ENCODE results near the gene FAM168A.

The FAM168A gene

DNA sequence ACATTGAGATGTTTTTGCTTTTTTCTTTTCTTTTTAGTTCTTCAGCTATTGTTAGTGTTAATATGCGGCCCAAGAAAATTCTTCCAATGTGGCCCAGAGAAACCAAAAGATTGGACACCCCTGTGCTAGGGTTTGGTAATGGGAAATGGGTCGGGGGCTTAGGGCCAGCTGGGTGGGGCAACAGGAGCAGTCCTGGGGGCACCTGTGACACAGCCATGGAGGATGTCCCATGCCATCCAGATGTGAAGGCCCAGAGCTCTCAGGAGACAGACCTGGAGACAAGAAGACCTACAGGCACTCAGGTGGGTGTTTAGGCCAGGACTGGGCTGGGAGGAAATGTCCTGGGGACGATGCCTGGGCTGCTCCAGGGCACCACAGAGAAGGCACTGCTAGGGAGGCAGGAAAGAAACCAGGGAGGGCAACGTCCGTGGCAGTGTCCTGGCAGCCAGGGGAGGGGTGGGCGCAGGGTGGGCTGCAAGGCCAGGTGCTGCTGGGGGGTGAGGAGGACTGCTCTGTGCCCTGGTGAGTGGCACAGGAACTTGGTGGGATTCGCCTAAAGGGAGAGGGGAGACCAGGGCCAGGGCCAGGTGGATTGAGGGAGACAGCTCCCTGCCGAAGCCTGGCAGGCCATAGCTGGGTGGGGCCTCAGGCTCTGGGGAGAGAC, 200.3 kb downstream of the FAM168A start:
- DNase-seq (ENCODE audit: low read depth), result no peak
- no peak overlapping the region for H3K4me3 ChIP-seq (ENCODE audit: low read depth, low read length)
- TF ChIP-seq, protein P1, sequence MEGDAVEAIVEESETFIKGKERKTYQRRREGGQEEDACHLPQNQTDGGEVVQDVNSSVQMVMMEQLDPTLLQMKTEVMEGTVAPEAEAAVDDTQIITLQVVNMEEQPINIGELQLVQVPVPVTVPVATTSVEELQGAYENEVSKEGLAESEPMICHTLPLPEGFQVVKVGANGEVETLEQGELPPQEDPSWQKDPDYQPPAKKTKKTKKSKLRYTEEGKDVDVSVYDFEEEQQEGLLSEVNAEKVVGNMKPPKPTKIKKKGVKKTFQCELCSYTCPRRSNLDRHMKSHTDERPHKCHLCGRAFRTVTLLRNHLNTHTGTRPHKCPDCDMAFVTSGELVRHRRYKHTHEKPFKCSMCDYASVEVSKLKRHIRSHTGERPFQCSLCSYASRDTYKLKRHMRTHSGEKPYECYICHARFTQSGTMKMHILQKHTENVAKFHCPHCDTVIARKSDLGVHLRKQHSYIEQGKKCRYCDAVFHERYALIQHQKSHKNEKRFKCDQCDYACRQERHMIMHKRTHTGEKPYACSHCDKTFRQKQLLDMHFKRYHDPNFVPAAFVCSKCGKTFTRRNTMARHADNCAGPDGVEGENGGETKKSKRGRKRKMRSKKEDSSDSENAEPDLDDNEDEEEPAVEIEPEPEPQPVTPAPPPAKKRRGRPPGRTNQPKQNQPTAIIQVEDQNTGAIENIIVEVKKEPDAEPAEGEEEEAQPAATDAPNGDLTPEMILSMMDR (conservative IDR thresholded peaks at IDR 0.05; ENCODE audit: low read depth, low read length), result no peak

DNA sequence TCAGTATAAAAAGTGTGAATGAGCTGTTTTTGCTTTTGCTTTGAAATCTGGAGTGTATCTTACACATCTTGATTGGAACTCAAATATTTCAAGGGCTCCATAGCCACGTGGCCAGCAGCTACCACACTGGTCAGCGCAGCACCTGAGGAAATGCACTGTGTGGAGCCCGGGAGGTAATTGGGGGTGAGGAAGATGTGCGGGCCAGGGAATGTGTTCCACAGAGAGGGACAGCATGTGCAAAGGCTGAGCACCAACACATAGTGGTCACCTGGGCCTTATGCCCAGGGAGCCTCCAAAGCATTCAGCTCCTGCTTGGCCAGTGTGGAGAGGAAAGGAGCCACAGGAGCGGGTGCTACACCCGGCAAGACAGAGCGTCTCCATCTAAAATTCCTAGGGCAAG, 200.9 kb downstream of the FAM168A start:
- no peak overlapping the region for H3K4me3 ChIP-seq (ENCODE audit: low read depth, low read length)
- no peak for DNase-seq (ENCODE audit: low read depth)
- TF ChIP-seq, protein P1 (conservative IDR thresholded peaks at IDR 0.05; ENCODE audit: low read depth, low read length), result no peak

DNA sequence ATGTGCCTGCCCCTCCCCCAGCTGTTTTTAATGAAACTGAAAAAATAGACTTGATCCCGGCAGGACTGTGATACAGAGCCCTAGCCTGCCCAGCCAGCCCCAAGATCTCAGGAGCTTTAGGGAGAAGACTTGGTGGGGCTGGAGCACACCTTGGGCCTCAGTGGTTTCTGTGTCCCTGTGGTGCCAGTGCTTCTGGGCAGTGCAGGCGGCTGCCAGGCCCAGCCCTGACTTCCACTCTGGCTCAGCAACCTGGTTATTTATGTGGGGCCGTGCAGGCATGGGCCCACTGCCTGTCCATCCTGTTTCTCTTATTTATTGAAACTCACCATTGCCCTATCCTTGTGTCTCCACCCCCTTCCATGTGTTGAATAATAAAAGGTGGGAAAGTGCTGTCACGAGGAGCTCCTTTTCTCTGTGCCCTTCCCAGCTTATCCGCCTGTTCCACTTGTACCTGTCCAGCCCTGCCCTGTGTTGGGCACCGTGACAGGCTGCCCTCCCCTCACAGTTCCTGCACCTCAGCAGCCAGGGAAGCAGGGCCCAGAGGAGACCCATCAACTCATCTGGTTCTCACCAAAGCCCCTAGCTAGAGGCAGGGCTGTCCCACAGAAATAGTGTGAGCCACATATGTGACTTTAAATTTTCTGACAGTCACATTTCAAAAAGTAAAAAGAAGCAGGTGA, 201.5 kb downstream of the FAM168A start:
- TF ChIP-seq, protein P1 (conservative IDR thresholded peaks at IDR 0.05; ENCODE audit: low read depth, low read length), result no peak
- no peak overlapping the region for H3K4me3 ChIP-seq (ENCODE audit: low read depth, low read length)

DNA sequence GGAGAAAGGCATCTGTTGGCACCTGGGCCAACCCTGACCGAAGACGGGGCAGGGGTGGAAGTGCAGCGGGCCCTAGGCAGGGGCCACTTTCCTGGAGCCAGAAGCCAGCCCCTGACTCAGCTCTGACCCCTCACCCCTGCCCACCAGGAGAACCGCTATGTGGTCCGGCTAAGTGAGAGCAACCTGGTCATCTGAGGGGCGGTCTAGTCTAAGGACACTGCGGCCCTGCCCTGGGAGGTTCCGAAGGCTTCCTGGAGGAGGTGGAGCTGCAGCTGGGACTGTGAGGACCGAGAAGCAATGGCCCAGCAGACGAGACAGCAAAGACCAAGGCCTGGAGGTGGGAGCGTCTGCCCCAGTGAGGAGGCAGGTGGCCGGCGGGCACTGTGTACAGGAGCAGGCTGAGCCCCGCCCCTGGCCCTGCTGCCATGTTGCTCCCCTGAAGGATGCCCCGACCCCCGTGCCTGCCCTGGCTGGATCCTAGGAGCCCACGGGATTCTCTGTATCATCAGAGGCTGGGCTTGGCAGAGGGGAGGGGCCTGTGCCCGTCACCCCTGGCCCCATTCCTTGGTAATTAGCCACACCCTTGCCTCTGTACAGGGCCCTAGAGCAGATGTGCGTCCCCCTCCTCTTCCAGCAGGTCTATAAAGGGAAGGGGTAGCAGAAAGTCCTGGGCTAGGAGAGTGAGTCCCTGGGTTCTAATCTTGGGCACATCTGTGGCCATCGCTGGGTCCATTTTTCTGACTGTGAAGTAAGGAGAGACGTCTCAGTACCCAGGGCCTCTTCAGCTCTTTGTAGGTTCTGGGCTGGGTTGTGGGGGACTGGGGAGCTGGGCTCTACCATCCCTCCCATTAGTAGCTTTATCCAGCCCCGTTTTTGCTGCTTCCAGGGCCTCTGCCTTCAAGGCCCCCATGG, 202.4 kb downstream of the FAM168A start:
- TF ChIP-seq, protein P1 (conservative IDR thresholded peaks at IDR 0.05; ENCODE audit: low read depth, low read length), result no peak
- no peak overlapping the region for H3K4me3 ChIP-seq (ENCODE audit: low read depth, low read length)
- no peak for DNase-seq (ENCODE audit: low read depth)

More for the DNA sequence above, 201.5 kb downstream of the FAM168A start:
- DNase-seq (ENCODE audit: low read depth), result no peak

DNA sequence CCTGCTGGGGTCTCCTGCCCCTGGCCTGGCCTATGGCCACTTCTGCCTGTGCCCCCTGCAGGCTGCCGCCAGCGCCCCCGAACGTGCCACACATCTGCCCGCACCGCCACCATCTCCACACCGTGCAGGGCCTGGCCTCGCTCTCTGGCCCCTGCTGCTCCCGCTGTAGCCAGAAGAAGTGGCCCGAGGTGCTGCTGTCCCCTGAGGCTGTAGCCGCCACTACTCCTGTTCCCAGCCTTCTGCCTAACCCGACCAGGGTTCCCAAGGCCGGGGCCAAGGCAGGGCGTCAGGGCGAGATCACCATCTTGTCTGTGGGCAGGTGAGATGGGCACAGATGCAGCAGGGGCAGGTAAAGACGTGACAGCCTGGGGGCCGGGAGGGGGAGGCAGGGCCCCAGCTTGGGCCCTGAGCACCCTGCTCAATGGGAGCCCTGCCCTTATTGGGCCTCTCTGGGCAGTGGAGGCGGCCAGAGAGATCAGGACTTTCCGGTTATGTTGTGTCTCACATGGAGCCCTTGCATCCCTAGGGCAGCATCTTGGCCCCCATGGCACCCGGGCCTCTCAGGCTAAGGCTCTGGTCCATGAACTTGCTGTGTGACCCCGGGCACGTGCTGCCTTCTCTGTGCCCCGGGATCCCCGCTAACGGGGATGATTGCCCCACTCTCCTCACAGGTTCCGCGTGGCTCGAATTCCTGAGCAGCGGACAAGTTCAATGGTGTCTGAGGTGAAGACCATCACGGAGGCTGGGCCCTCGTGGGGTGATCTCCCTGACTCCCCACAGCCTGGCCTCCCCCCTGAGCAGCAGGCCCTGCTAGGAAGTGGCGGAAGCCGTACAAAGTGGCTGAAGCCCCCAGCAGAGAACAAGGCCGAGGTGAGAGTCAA, 203.3 kb downstream of the FAM168A start:
- no peak for DNase-seq (ENCODE audit: low read depth)

More for the DNA sequence above, 203.3 kb downstream of the FAM168A start:
- TF ChIP-seq, protein P1 (conservative IDR thresholded peaks at IDR 0.05; ENCODE audit: low read depth, low read length), result no peak
- no peak overlapping the region for H3K4me3 ChIP-seq (ENCODE audit: low read depth, low read length)
